HEK293 (cell line): Measurements from ENCODE around the gene AK5.

Experiments
- CTCF ChIP-seq: fragments of 450-650 bp; formaldehyde crosslinking; IDR thresholded peaks from 2 replicates; pipeline ENCODE4 v1.5.1; 2016; ENCODE audit warnings: missing biosample characterization, missing genetic modification characterization
- REST ChIP-seq: fragments of 450-650 bp; formaldehyde crosslinking; IDR thresholded peaks from 2 replicates; pipeline ENCODE4 v1.5.1; 2016; ENCODE audit warnings: missing biosample characterization, missing genetic modification characterization
- ZNF473 ChIP-seq: fragments of 450-650 bp; formaldehyde crosslinking; IDR thresholded peaks from 2 replicates; pipeline ENCODE4 v1.5.1; 2017; ENCODE audit warnings: missing biosample characterization, missing genetic modification characterization
- ZNF558 ChIP-seq: fragments of 450-650 bp; formaldehyde crosslinking; IDR thresholded peaks from 2 replicates; pipeline ENCODE4 v1.5.1; 2016; ENCODE audit warnings: missing biosample characterization, missing genetic modification characterization
- ZNF626 ChIP-seq: fragments of 450-650 bp; sonication (Bioruptor Pico); formaldehyde crosslinking; IDR thresholded peaks from 2 replicates; pipeline ENCODE4 v1.5.1; 2018; ENCODE audit warnings: missing biosample characterization, missing genetic modification characterization, inconsistent platforms
- ZNF639 ChIP-seq: fragments of 450-650 bp; formaldehyde crosslinking; IDR thresholded peaks from 2 replicates; pipeline ENCODE4 v1.5.1; 2016; ENCODE audit warnings: missing biosample characterization, missing genetic modification characterization
- ZNF677 ChIP-seq: fragments of 450-650 bp; IDR thresholded peaks from 2 replicates; pipeline ENCODE4 v1.5.0; 2018; ENCODE audit warnings: missing biosample characterization, mild to moderate bottlenecking, missing genetic modification characterization, moderate library complexity
- ZNF843 ChIP-seq: fragments of 450-650 bp; formaldehyde crosslinking; IDR thresholded peaks from 2 replicates; pipeline ENCODE4 v1.5.1; 2016; ENCODE audit warnings: missing biosample characterization, missing genetic modification characterization
- ZSCAN4 ChIP-seq: fragments of 450-650 bp; formaldehyde crosslinking; IDR thresholded peaks from 2 replicates; pipeline ENCODE4 v1.5.1; 2017; ENCODE audit warnings: missing biosample characterization, missing genetic modification characterization

GRCh38 chr1:77552626-77553025 is 270.8 kb downstream of the AK5 start:
- no peak for TF ChIP-seq CTCF (tag by site-specific recombination)
- no peak for TF ChIP-seq ZNF473 (tag by site-specific recombination)
- TF ChIP-seq ZNF626 (tag by site-specific recombination), result no peak
- TF ChIP-seq REST (tag by site-specific recombination), result no peak
- no peak for TF ChIP-seq ZNF558 (tag by site-specific recombination)
- no peak for TF ChIP-seq ZSCAN4 (tag by site-specific recombination)
- TF ChIP-seq ZNF639 (tag by site-specific recombination), result no peak
- no peak for TF ChIP-seq ZNF677
- TF ChIP-seq ZNF843 (tag by site-specific recombination), result no peak
